CD14-positive monocyte (primary cell): ENCODE results near the gene ARMC9. TPM values are rescaled to one million over a fixed set of nuclear protein-coding genes. Genes with fewer than 3 reads are reported as not detected.

Experiments used
- DNase-seq, 3 donors: peaks; one replicate each; pipeline ENCODE4 v3.0.0-alpha.2; 2011 to 2022
- H2AFZ ChIP-seq: 2 replicates; pipeline ENCODE4 v1.6.0; 2012; ENCODE audit warnings: mild to moderate bottlenecking, low read depth, low read length, inconsistent platforms; ENCODE audit not compliant: insufficient read depth, poor library complexity, severe bottlenecking
- H3K27ac ChIP-seq, 2 donors: 1 replicate in 1 of 2; 2 replicates in 1 of 2; pipeline ENCODE4 v1.5.1; 2012 to 2013; ENCODE audit warnings: low read length in 2 of 2, control low read depth in 1 of 2, inconsistent platforms in 1 of 2, low read depth in 1 of 2, mild to moderate bottlenecking in 1 of 2
- H3K27me3 ChIP-seq, 2 donors: one replicate each; pipeline versions ENCODE4 v1.6.0 to v1.6.1; 2011 to 2013; ENCODE audit warnings: low read length in 2 of 2; ENCODE audit not compliant: control insufficient read depth in 2 of 2, insufficient read depth in 2 of 2
- H3K36me3 ChIP-seq, 2 donors: replicated peaks in 1 of 2; 1 replicate in 1 of 2; 2 replicates in 1 of 2; pipeline versions ENCODE4 v1.5.1 to v1.6.1; 2012 to 2013; ENCODE audit warnings: low read length in 2 of 2, control low read depth in 1 of 2, inconsistent platforms in 1 of 2, mild to moderate bottlenecking in 1 of 2; ENCODE audit not compliant: insufficient read depth in 2 of 2, control insufficient read depth in 1 of 2
- H3K4me1 ChIP-seq, 2 donors: 1 replicate in 1 of 2; 2 replicates in 1 of 2; pipeline versions ENCODE4 v1.5.1 to v1.6.1; 2012 to 2013; ENCODE audit warnings: low read length in 2 of 2, control low read depth in 1 of 2, inconsistent platforms in 1 of 2, mild to moderate bottlenecking in 1 of 2, moderate library complexity in 1 of 2; ENCODE audit not compliant: insufficient read depth in 2 of 2, control insufficient read depth in 1 of 2
- H3K4me2 ChIP-seq: replicated peaks from 2 replicates; pipeline ENCODE3; 2012; ENCODE audit warnings: low read length, moderate library complexity, mild to moderate bottlenecking; ENCODE audit not compliant: poor library complexity, severe bottlenecking; ENCODE audit errors: extremely low read depth
- H3K4me3 ChIP-seq, 3 experiments: fragments of 200-600 bp in 1 of 3; sonication (generic) in 1 of 3; replicated peaks in 1 of 3; 1 replicate in 2 of 3; 2 replicates in 1 of 3; pipeline ENCODE4 v1.5.1; 2011 to 2013; ENCODE audit warnings: low read length in 3 of 3, mild to moderate bottlenecking in 3 of 3, control low read depth in 2 of 3, low read depth in 2 of 3, inconsistent platforms in 1 of 3, moderate library complexity in 1 of 3
- H3K79me2 ChIP-seq: 2 replicates; pipeline ENCODE4 v1.6.0; 2012; ENCODE audit warnings: mild to moderate bottlenecking, control low read depth, inconsistent platforms, low read length, moderate library complexity; ENCODE audit not compliant: insufficient read depth
- H3K9ac ChIP-seq: 2 replicates; pipeline ENCODE4 v1.6.0; 2017; ENCODE audit warnings: low read length, mild to moderate bottlenecking; ENCODE audit not compliant: insufficient read depth, poor library complexity, severe bottlenecking
- H3K9me3 ChIP-seq, 2 donors: replicated peaks in 1 of 2; 1 replicate in 1 of 2; 2 replicates in 1 of 2; pipeline versions ENCODE4 v1.5.1 to v1.6.1; 2012 to 2013; ENCODE audit warnings: low read length in 2 of 2, control low read depth in 1 of 2; ENCODE audit not compliant: control insufficient read depth in 1 of 2, insufficient read depth in 1 of 2
- H4K20me1 ChIP-seq: 2 replicates; pipeline ENCODE4 v1.6.0; 2012; ENCODE audit warnings: mild to moderate bottlenecking, low read length, control low read depth, moderate library complexity; ENCODE audit not compliant: insufficient read depth
- H3K27ac Mint-ChIP-seq, 7 donors: one replicate each; pipeline ENCODE4 v1.8.0; 2020; ENCODE audit warnings: mild to moderate bottlenecking in 7 of 7, mixed read lengths in 7 of 7, moderate library complexity in 6 of 7, inconsistent platforms in 2 of 7
- H3K27me3 Mint-ChIP-seq, 3 donors: one replicate each; pipeline ENCODE4 v1.8.0; 2021 to 2022; ENCODE audit warnings: low read depth in 3 of 3, mild to moderate bottlenecking in 3 of 3, mixed read lengths in 3 of 3, moderate library complexity in 3 of 3, inconsistent platforms in 1 of 3
- H3K36me3 Mint-ChIP-seq, 2 donors: one replicate each; pipeline ENCODE4 v1.8.0; 2020; ENCODE audit warnings: mixed read lengths in 2 of 2, inconsistent platforms in 1 of 2, mild to moderate bottlenecking in 1 of 2
- H3K4me1 Mint-ChIP-seq: one replicate; pipeline ENCODE4 v1.8.0; 2020; ENCODE audit warnings: mild to moderate bottlenecking, mixed read lengths
- H3K4me3 Mint-ChIP-seq, 2 donors: one replicate each; pipeline ENCODE4 v1.8.0; 2020; ENCODE audit warnings: mild to moderate bottlenecking in 2 of 2, mixed read lengths in 2 of 2, moderate library complexity in 1 of 2
- H3K9me3 Mint-ChIP-seq, 7 donors: one replicate each; pipeline ENCODE4 v1.8.0; 2020 to 2022; ENCODE audit warnings: mixed read lengths in 7 of 7, mild to moderate bottlenecking in 6 of 7, moderate library complexity in 6 of 7, inconsistent platforms in 2 of 7
- CTCF ChIP-seq: fragments of 200-600 bp; IDR thresholded peaks from one replicate; pipeline ENCODE4 v1.8.0; 2022; ENCODE audit warnings: antibody characterized with exemption, mild to moderate bottlenecking
- WGBS: methylation state at CpG from one replicate; pipeline ENCODE4 v1.1.5; 2013; ENCODE audit warnings: missing lambda C conversion rate; ENCODE audit not compliant: insufficient coverage; 5-methylcytosine and 5-hydroxymethylcytosine counted together
- intact Hi-C, 2 donors: fragments of 100-400 bp; cut with micrococcal nuclease; formaldehyde crosslinking; loops; one replicate each; pipeline versions ENCODE4 v1.15.0 to v1.15.1; 2023
- polyA plus RNA-seq, 3 donors: library from polyadenylated mRNA; depleted of rRNA in 1 of 3; unstranded in 2 of 3; stranded (reverse) in 1 of 3; fragments of 300-500 nt in 2 of 3; fragments of >200 nt in 1 of 3; fragmentation: Illumina TruSeq in 2 of 3; gene quantifications; 1 replicate in 2 of 3; 2 replicates in 1 of 3; pipeline ENCODE4 v1.2.3, GENCODE V29; 2012 to 2021

ARMC9 gene
- polyA plus RNA-seq, 3 donors, result 0.07 to 0.27 TPM; not detected in 1

GRCh38 chr2:231197706-231198290 is 633 bp upstream of the ARMC9 start:
- Histone ChIP-seq H3K4me3 (peak overlapping the region; percentile 83 to 96 (median 89)), H3K79me2 (no peaks in the 10 kb centered on the region), H3K4me2 (peak overlapping the region; percentile 91), H3K27me3 (peaks cover 2 to 8% of the 10 kb centered on the region in 2 donors), H3K9ac (peak overlapping the region; percentile 49), H3K36me3 (no peaks in the 10 kb centered on the region), H4K20me1 (no peaks in the 10 kb centered on the region), H3K27ac (no peak overlapping the region), H3K9me3 (no peaks in the 10 kb centered on the region), H3K4me1 (peaks cover 12 to 15% of the 10 kb centered on the region in 2 donors), H2AFZ (peak overlapping the region; percentile 98)
- Mint-ChIP-seq H3K4me1 (peaks cover 14% of the 10 kb centered on the region), H3K9me3 (peaks cover 0 to 3% (median 0%) of the 10 kb centered on the region in 7 donors), H3K36me3 (no peaks in the 10 kb centered on the region), H3K27me3 (peaks cover 27 to 29% (median 28%) of the 10 kb centered on the region in 3 donors), H3K4me3 (peak overlapping the region; percentile 94 to 98), H3K27ac (no peak overlapping the region)
- DNase-seq, result no peak
- 32% methylated on average over 7 of the region's 11 CpGs for WGBS
- no peak for TF ChIP-seq CTCF
- intact Hi-C loops, result no loop called here

GRCh38 chr2:231199219-231199618 is 788 bp downstream of the ARMC9 start:
- Histone ChIP-seq H3K9me3 (no peaks in the 10 kb centered on the region), H3K27ac (no peak overlapping the region), H3K27me3 (peaks cover 2 to 8% of the 10 kb centered on the region in 2 donors), H3K36me3 (no peaks in the 10 kb centered on the region), H3K9ac (no peak overlapping the region), H4K20me1 (no peaks in the 10 kb centered on the region), H2AFZ (peak overlapping the region; percentile 98), H3K79me2 (no peaks in the 10 kb centered on the region), H3K4me2 (peak overlapping the region; percentile 91), H3K4me1 (peaks cover 12 to 15% of the 10 kb centered on the region in 2 donors), H3K4me3 (peak overlapping the region in 1 of 3 experiments; percentile 96)
- intact Hi-C loops, result no loop called here
- no peak for DNase-seq
- TF ChIP-seq CTCF, result no peak
- Mint-ChIP-seq H3K9me3 (peaks cover 0 to 2% (median 0%) of the 10 kb centered on the region in 7 donors), H3K4me3 (peak overlapping the region; percentile 90 to 94), H3K4me1 (peaks cover 14% of the 10 kb centered on the region), H3K27me3 (peaks cover 25 to 27% (median 26%) of the 10 kb centered on the region in 3 donors), H3K27ac (no peak overlapping the region), H3K36me3 (no peaks in the 10 kb centered on the region)
- 66% methylated on average over 3 of the region's 5 CpGs for WGBS
